SK-N-SH (cell line): ENCODE data around the gene MAST4.

ENCODE experiments used
- CTCF ChIP-seq: fragments of 200-600 bp; sonication (generic); IDR thresholded peaks from 2 replicates; pipeline ENCODE4 v1.6.1; 2017; ENCODE audit warnings: antibody characterized with exemption, mild to moderate bottlenecking, moderate library complexity
- IRF3 ChIP-seq: fragments of 150-350 bp; IDR thresholded peaks from 2 replicates; pipeline ENCODE4 v1.6.1; 2016; ENCODE audit warnings: mild to moderate bottlenecking, low read depth, low read length
- MEF2A ChIP-seq: IDR thresholded peaks from 2 replicates; pipeline ENCODE4 v1.4.0; 2012; ENCODE audit warnings: low read depth, borderline replicate concordance
- POLR2AphosphoS5 ChIP-seq: IDR thresholded peaks from 2 replicates; pipeline ENCODE4 v1.6.1; 2012; ENCODE audit warnings: low read depth, low read length
- REST ChIP-seq: IDR thresholded peaks from 2 replicates; pipeline ENCODE4 v1.6.1; 2012; ENCODE audit warnings: mild to moderate bottlenecking, low read depth, low read length, moderate library complexity
- RFX5 ChIP-seq: IDR thresholded peaks from 2 replicates; pipeline ENCODE4 v1.6.1; 2012; ENCODE audit warnings: mild to moderate bottlenecking, improper control_type of control experiment, low read length
- SIN3A ChIP-seq: IDR thresholded peaks from 2 replicates; pipeline ENCODE4 v1.6.1; 2012; ENCODE audit warnings: low read depth, mild to moderate bottlenecking, low read length, moderate library complexity, borderline replicate concordance

- TF ChIP-seq RFX5 (no peak), SIN3A (no peak), CTCF (no peak), IRF3 (no peak), POLR2AphosphoS5 (no peak), REST (no peak), MEF2A (no peak)
These were observed 360.2 kb downstream of the MAST4 start for GRCh38 chr5:66956439-66956838.
